Body of pancreas (tissue), 4 donors: Measurements from ENCODE around the gene ARHGAP24.

ENCODE experiments used
- CTCF ChIP-seq, 7 experiments: fragments of 450-650 bp in 4 of 7; fragments of 200-600 bp in 3 of 7; sonication (generic) in 3 of 7; IDR thresholded peaks; one replicate each; pipeline ENCODE4 v1.5.1; 2016 to 2019; ENCODE audit warnings: antibody characterized with exemption in 7 of 7
- POLR2A ChIP-seq, 3 donors: fragments of 450-650 bp; IDR thresholded peaks; one replicate each; pipeline ENCODE4 v1.6.1; 2016; ENCODE audit warnings: antibody characterized with exemption in 3 of 3, mild to moderate bottlenecking in 2 of 3

DNA sequence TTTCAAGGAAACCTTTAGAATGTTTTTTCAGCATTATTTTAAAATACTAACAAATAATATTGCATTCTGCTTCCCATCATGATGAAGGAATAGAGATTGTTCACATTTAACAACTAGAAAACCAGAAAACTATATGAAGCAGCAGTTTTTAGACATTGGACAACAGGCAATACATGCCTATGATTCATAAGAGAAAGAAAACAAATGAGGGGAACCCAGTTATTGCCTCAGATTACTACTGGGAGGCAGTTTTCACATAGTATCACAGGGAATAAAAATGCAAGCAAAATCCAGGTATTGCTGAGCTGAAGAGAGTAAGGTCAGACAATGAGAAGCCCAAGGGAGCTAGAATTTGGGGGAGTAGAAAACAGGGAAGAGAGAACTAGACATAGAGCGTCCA, 511.3 kb downstream of the ARHGAP24 start:
- no peak for TF ChIP-seq CTCF (IDR thresholded peaks at IDR 0.05)
- TF ChIP-seq POLR2A (IDR thresholded peaks at IDR 0.05), result no peak
